Muscle layer of duodenum (tissue), 2 donors: ENCODE measurements around the gene SAMM50.

ENCODE experiments used
- H3K27ac ChIP-seq: one replicate; pipeline ENCODE4 v1.7.0; 2013; ENCODE audit warnings: mild to moderate bottlenecking, low read length
- H3K27me3 ChIP-seq: one replicate; pipeline ENCODE4 v1.7.0; 2013; ENCODE audit warnings: low read depth, mild to moderate bottlenecking, control low read depth, low read length
- H3K36me3 ChIP-seq, 2 donors: one replicate each; pipeline ENCODE4 v1.7.0; 2013; ENCODE audit warnings: low read length in 2 of 2, control low read depth in 1 of 2, mild to moderate bottlenecking in 1 of 2; ENCODE audit not compliant: insufficient read depth in 2 of 2, control insufficient read depth in 1 of 2
- H3K4me1 ChIP-seq, 2 donors: one replicate each; pipeline ENCODE4 v1.7.0; 2013; ENCODE audit warnings: low read length in 2 of 2, mild to moderate bottlenecking in 2 of 2, control low read depth in 1 of 2, moderate library complexity in 1 of 2; ENCODE audit not compliant: insufficient read depth in 2 of 2, control insufficient read depth in 1 of 2
- H3K4me3 ChIP-seq, 2 donors: one replicate each; pipeline ENCODE4 v1.7.0; 2013; ENCODE audit warnings: low read length in 2 of 2, low read depth in 1 of 2, mild to moderate bottlenecking in 1 of 2
- H3K9me3 ChIP-seq, 2 donors: one replicate each; pipeline ENCODE4 v1.7.0; 2013; ENCODE audit warnings: low read length in 2 of 2, control low read depth in 1 of 2, mild to moderate bottlenecking in 1 of 2; ENCODE audit not compliant: control insufficient read depth in 1 of 2
- donor health status: healthy.

SAMM50 gene

GRCh38 chr22:43988116-43988820 lies 33.0 kb downstream of the SAMM50 start:
- no peak overlapping the region for H3K27ac ChIP-seq
- peaks cover 61 to 69% of the 10 kb centered on the region in 2 donors for H3K36me3 ChIP-seq

GRCh38 chr22:43988960-43989359 lies 33.7 kb downstream of the SAMM50 start:
- Histone ChIP-seq H3K27me3 (no peaks in the 10 kb centered on the region), H3K36me3 (peaks cover 60 to 65% of the 10 kb centered on the region in 2 donors), H3K4me3 (no peak overlapping the region), H3K9me3 (no peaks in the 10 kb centered on the region), H3K4me1 (peaks cover 0 to 5% of the 10 kb centered on the region in 2 donors), H3K27ac (no peak overlapping the region)

More at GRCh38 chr22:43988116-43988820, 33.0 kb downstream of the SAMM50 start:
- H3K4me1 ChIP-seq: peaks cover 0 to 5% of the 10 kb centered on the region in 2 donors
- no peaks in the 10 kb centered on the region for H3K27me3 ChIP-seq
- no peak overlapping the region for H3K4me3 ChIP-seq
- H3K9me3 ChIP-seq: no peaks in the 10 kb centered on the region

- H3K27me3 ChIP-seq: no peaks in the 10 kb centered on the region
- H3K27ac ChIP-seq: no peak overlapping the region
- peaks cover 0 to 5% of the 10 kb centered on the region in 2 donors for H3K4me1 ChIP-seq
- H3K4me3 ChIP-seq: no peak overlapping the region
- H3K9me3 ChIP-seq: no peaks in the 10 kb centered on the region
- peaks cover 66 to 69% of the 10 kb centered on the region in 2 donors for H3K36me3 ChIP-seq
Measured at GRCh38 chr22:43990044-43990443, 34.8 kb downstream of the SAMM50 start.

- no peak overlapping the region for H3K4me3 ChIP-seq
- H3K4me1 ChIP-seq: peaks cover 0 to 5% of the 10 kb centered on the region in 2 donors
- H3K27me3 ChIP-seq: no peaks in the 10 kb centered on the region
- no peak overlapping the region for H3K27ac ChIP-seq
- H3K9me3 ChIP-seq: no peaks in the 10 kb centered on the region
- peaks cover 62 to 75% of the 10 kb centered on the region in 2 donors for H3K36me3 ChIP-seq
Measured at GRCh38 chr22:43991316-43992020, 36.2 kb downstream of the SAMM50 start.

GRCh38 chr22:43992331-43992821 lies 37.1 kb downstream of the SAMM50 start:
- no peak overlapping the region for H3K27ac ChIP-seq
- H3K27me3 ChIP-seq: no peaks in the 10 kb centered on the region
- peaks cover 64 to 76% of the 10 kb centered on the region in 2 donors for H3K36me3 ChIP-seq
- peaks cover 0 to 5% of the 10 kb centered on the region in 2 donors for H3K4me1 ChIP-seq
- H3K9me3 ChIP-seq: no peaks in the 10 kb centered on the region
- H3K4me3 ChIP-seq: no peak overlapping the region

GRCh38 chr22:43993072-43993760 lies 38.0 kb downstream of the SAMM50 start:
- H3K36me3 ChIP-seq: peaks cover 65 to 85% of the 10 kb centered on the region in 2 donors
- H3K27ac ChIP-seq: no peak overlapping the region
- no peaks in the 10 kb centered on the region for H3K27me3 ChIP-seq

GRCh38 chr22:43994006-43994405 lies 38.8 kb downstream of the SAMM50 start:
- Histone ChIP-seq H3K4me3 (no peak overlapping the region), H3K27ac (no peak overlapping the region), H3K4me1 (no peaks in the 10 kb centered on the region), H3K9me3 (no peaks in the 10 kb centered on the region), H3K27me3 (no peaks in the 10 kb centered on the region), H3K36me3 (peaks cover 57 to 86% of the 10 kb centered on the region in 2 donors)

More at GRCh38 chr22:43993072-43993760, 38.0 kb downstream of the SAMM50 start:
- H3K4me3 ChIP-seq: no peak overlapping the region
- H3K4me1 ChIP-seq: peaks cover 0 to 5% of the 10 kb centered on the region in 2 donors
- H3K9me3 ChIP-seq: no peaks in the 10 kb centered on the region

- no peak overlapping the region for H3K27ac ChIP-seq
- peaks cover 56 to 89% of the 10 kb centered on the region in 2 donors for H3K36me3 ChIP-seq
- no peaks in the 10 kb centered on the region for H3K27me3 ChIP-seq
- no peaks in the 10 kb centered on the region for H3K4me1 ChIP-seq
- no peak overlapping the region for H3K4me3 ChIP-seq
- H3K9me3 ChIP-seq: no peaks in the 10 kb centered on the region
Measured at GRCh38 chr22:43994416-43994815, 39.2 kb downstream of the SAMM50 start.

GRCh38 chr22:43995057-43995685 lies 39.9 kb downstream of the SAMM50 start:
- no peaks in the 10 kb centered on the region for H3K27me3 ChIP-seq
- H3K4me1 ChIP-seq: no peaks in the 10 kb centered on the region
- H3K27ac ChIP-seq: no peak overlapping the region
- H3K4me3 ChIP-seq: no peak overlapping the region
- H3K36me3 ChIP-seq: peaks cover 49 to 84% of the 10 kb centered on the region in 2 donors
- H3K9me3 ChIP-seq: no peaks in the 10 kb centered on the region

GRCh38 chr22:43995798-43996169 lies 40.5 kb downstream of the SAMM50 start:
- Histone ChIP-seq H3K27me3 (no peaks in the 10 kb centered on the region), H3K36me3 (peaks cover 43 to 78% of the 10 kb centered on the region in 2 donors), H3K9me3 (no peaks in the 10 kb centered on the region), H3K27ac (peak overlapping the region; percentile 39), H3K4me1 (no peaks in the 10 kb centered on the region), H3K4me3 (peak overlapping the region in 1 of 2 donors; percentile 26)
